ENCODE results near the gene TMUB1. TPM values are rescaled to one million over a fixed set of nuclear protein-coding genes. Genes with fewer than 3 reads are reported as not detected.

The TMUB1 gene
- total and polyA plus RNA-seq, 7 experiments from 2014 or later, result 36.0 to 61.2 (median 42.2) TPM

DNA sequence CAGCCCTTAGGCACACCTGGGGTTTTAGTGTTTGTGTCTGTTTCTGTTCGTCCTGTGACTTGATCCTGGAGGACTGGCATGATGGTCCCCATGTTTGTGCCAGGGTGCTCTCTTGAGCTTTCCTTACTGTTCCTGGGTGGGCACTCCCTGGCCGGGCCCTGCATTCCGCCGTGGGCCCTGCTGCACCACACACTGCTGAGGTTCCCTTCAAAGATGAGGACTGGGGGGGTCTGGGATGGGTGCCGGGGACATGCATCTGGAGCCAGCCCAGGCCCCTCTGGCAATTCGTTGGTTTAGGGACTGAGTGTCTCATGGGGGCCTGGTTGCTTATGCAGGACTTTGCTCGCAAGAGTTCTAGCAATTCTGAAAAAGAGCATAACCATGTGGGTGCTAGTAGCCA, 7.7 kb upstream of the TMUB1 start:
- Histone ChIP-seq H3K27me3 (ENCODE audit: control insufficient read depth in 2 of 2, insufficient read depth in 2 of 2, low read length in 2 of 2) (no peaks in the 10 kb centered on the region), H3K4me1 (ENCODE audit: control insufficient read depth in 2 of 2, insufficient read depth in 2 of 2, low read length in 2 of 2) (peaks cover 5 to 9% of the 10 kb centered on the region in 2 donors), H3K4me3 (ENCODE audit: low read length) (no peak overlapping the region), H3K27ac (ENCODE audit: low read depth, low read length) (no peak overlapping the region), H3K36me3 (ENCODE audit: control insufficient read depth in 2 of 3, insufficient read depth in 3 of 3, low read length in 3 of 3) (no peaks in the 10 kb centered on the region), H3K9me3 (ENCODE audit: control insufficient read depth in 2 of 3, low read length in 3 of 3) (no peaks in the 10 kb centered on the region)
- ChIA-PET POLR2A (no interaction called here), CTCF (no interaction called here)
- intact Hi-C loops (cut with micrococcal nuclease), result loop anchor here in 1 of 2 donors (5.0 kb wide), 1 partner anchor 34 kb away; the partner anchor contains the start of genes CDK5 and SLC4A2
- H3K9me3 Mint-ChIP-seq, result peaks cover 0 to 1% (median 0%) of the 10 kb centered on the region in 11 donors
- H3K4me1 Mint-ChIP-seq, result peaks cover 8 to 26% (median 23%) of the 10 kb centered on the region in 7 donors
- DNase-seq (no peak), ATAC-seq (no peak)
- no peaks in the 10 kb centered on the region for H3K27me3 Mint-ChIP-seq
- no peaks in the 10 kb centered on the region for H3K36me3 Mint-ChIP-seq
- H3K27ac Mint-ChIP-seq, result no peak overlapping the region
- no peak overlapping the region for H3K4me3 Mint-ChIP-seq

DNA sequence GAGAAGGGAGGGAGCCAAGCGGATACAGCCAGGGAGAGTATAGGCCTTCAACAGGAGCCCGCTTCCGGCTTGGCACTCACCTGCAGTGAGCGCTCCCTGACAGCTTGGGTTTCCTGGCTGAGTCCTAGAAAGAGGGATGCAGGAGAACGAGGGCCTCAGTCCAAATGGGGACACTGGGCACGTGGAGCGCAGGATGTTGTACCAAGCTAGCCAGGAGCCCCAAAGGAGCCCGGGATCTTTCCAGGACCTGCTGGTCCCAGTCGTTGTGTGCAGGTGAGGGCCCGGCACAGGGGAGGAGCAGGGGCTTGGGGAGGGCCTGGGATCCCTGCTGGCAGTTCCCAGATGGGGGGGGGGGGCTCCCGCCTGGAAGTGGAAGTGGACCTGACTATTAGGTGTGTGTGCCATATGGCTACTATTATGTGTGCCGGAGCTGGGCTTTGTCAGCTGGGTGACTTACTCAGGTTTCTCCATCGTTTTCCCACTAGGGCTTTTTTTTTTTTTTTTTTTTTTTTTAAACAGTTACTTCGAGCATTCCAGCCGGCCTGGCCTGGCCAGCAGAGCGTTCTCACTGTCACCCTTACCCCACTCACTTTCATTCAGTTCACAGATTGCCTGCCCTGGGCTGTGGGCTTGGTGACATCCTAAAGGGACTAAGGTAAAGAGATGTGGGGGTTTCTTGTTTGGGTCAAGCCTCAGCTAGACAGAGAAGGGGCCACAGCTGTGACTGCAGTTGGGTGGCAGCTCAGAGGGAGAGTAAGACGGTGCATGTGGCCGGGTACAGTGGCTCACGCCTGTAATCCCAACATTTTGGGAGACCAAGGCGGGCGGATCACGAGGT, 6.8 kb upstream of the TMUB1 start:
- peaks cover 0 to 8% (median 0%) of the 10 kb centered on the region in 5 donors for H3K27me3 Mint-ChIP-seq
- no peak for ATAC-seq
- H3K36me3 Mint-ChIP-seq, result no peaks in the 10 kb centered on the region
- H3K4me3 Mint-ChIP-seq, result no peak overlapping the region
- intact Hi-C loops (cut with micrococcal nuclease), result loop anchor here (5.0 to 10.0 kb wide), 7 partner anchors 33 to 1945 kb away; partner anchors contain the start of genes CDK5 (in 1 of the 2), KMT2C (in 1 of the 2), RHEB (in 1 of the 2) and SLC4A2 (in 1 of the 2)
- Histone ChIP-seq H3K36me3 (ENCODE audit: control insufficient read depth in 2 of 3, insufficient read depth in 3 of 3, low read length in 3 of 3) (no peaks in the 10 kb centered on the region), H3K27ac (ENCODE audit: low read depth, low read length) (no peak overlapping the region), H3K4me3 (ENCODE audit: low read length) (no peak overlapping the region), H3K9me3 (ENCODE audit: control insufficient read depth in 2 of 3, low read length in 3 of 3) (no peaks in the 10 kb centered on the region), H3K4me1 (ENCODE audit: control insufficient read depth in 2 of 2, insufficient read depth in 2 of 2, low read length in 2 of 2) (peaks cover 12 to 18% of the 10 kb centered on the region in 2 donors), H3K27me3 (ENCODE audit: control insufficient read depth in 2 of 2, insufficient read depth in 2 of 2, low read length in 2 of 2) (no peaks in the 10 kb centered on the region)
- peaks cover 17 to 34% (median 29%) of the 10 kb centered on the region in 7 donors for H3K4me1 Mint-ChIP-seq
- H3K9me3 Mint-ChIP-seq, result peaks cover 0 to 1% (median 0%) of the 10 kb centered on the region in 11 donors
- no peak for DNase-seq
- no peak overlapping the region for H3K27ac Mint-ChIP-seq
- ChIA-PET CTCF (interaction anchor here (0.6 to 1.2 kb wide), 2 partner anchors 62 to 128 kb away, joined by 3 read pairs; partner anchors contain the start of gene ABCB8), POLR2A (interaction anchor here (0.7 kb wide), 2 partner anchors 30 to 319 kb away, joined by 3 read pairs; no protein-coding TSS in a partner anchor)

DNA sequence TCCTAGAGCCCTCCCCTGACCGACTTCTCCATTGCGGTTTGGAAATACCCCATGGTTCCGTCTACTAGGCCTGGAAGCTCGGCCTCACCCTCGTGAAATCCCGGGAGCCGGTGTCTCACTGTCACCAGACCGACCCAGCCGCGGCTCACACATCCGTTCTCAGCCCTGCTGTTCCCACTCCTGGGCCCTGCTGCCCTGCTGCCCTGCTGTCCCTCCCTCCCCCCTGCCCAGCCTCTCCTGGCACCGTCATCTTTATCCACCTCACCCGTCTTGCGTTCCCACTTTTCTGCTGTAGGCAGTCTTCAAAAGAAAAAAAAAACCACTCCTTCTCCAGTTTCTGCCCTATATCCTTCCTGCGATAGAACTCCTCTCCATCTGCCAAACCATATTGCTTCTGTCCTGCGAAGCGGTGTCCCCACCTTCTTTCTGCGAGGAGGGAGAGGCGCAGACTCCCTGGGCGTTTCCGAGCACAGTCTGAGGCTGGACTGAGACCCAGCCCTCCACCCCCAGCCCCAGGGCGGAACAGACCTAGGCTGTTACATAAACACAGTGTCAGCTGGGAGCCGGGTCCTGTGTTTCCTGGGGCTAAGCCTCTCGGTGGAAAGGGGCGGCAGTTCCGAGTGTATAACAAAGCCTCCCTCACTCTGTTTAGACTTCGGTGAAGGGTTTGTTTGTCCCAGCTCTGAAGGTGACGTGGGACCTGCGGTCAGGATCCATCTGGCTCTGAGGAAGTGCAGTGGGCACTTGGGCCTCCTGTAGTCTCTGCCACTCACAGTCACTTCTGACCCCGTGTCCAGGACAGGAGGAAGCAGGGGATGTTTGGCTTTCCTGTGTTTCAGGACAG, 5.8 kb upstream of the TMUB1 start:
- ChIA-PET POLR2A (interaction anchor here (0.6 to 1.3 kb wide), 4 partner anchors 29 to 116 kb away, joined by 3 read pairs; no protein-coding TSS in a partner anchor), CTCF (interaction anchor here (0.6 to 1.3 kb wide), 5 partner anchors 19 to 127 kb away, joined by 3 to 4 read pairs (median 3); partner anchors contain the start of gene ABCB8)
- Mint-ChIP-seq H3K4me3 (peak overlapping the region; percentile 39 to 91 (median 78)), H3K9me3 (peaks cover 0 to 3% (median 0%) of the 10 kb centered on the region in 11 donors), H3K36me3 (peaks cover 0 to 1% (median 0%) of the 10 kb centered on the region in 5 donors), H3K27ac (peak overlapping the region in 7 of 9 donors; percentile 34 to 83 (median 60)), H3K4me1 (peaks cover 22 to 41% (median 35%) of the 10 kb centered on the region in 7 donors), H3K27me3 (peaks cover 0 to 14% (median 0%) of the 10 kb centered on the region in 5 donors)
- ATAC-seq, result peak; percentile 59
- peaks cover 14 to 22% of the 10 kb centered on the region in 2 donors for H3K4me1 ChIP-seq (ENCODE audit: control insufficient read depth in 2 of 2, insufficient read depth in 2 of 2, low read length in 2 of 2)
- no peaks in the 10 kb centered on the region for H3K9me3 ChIP-seq (ENCODE audit: control insufficient read depth in 2 of 3, low read length in 3 of 3)
- H3K27ac ChIP-seq (ENCODE audit: low read depth, low read length), result no peak overlapping the region
- H3K27me3 ChIP-seq (ENCODE audit: control insufficient read depth in 2 of 2, insufficient read depth in 2 of 2, low read length in 2 of 2), result no peaks in the 10 kb centered on the region
- no peaks in the 10 kb centered on the region for H3K36me3 ChIP-seq (ENCODE audit: control insufficient read depth in 2 of 3, insufficient read depth in 3 of 3, low read length in 3 of 3)
- intact Hi-C loops (cut with micrococcal nuclease), result loop anchor here (10.0 kb wide), 6 partner anchors 426 to 1944 kb away; partner anchors contain the start of genes KMT2C (in 1 of the 2), RHEB (in 1 of the 2), ZNF398 (in 1 of the 2) and ZNF862 (in 1 of the 2)
- no peak overlapping the region for H3K4me3 ChIP-seq (ENCODE audit: low read length)
- DNase-seq, result peak in 2 of 9 donors; percentile 33 to 39

DNA sequence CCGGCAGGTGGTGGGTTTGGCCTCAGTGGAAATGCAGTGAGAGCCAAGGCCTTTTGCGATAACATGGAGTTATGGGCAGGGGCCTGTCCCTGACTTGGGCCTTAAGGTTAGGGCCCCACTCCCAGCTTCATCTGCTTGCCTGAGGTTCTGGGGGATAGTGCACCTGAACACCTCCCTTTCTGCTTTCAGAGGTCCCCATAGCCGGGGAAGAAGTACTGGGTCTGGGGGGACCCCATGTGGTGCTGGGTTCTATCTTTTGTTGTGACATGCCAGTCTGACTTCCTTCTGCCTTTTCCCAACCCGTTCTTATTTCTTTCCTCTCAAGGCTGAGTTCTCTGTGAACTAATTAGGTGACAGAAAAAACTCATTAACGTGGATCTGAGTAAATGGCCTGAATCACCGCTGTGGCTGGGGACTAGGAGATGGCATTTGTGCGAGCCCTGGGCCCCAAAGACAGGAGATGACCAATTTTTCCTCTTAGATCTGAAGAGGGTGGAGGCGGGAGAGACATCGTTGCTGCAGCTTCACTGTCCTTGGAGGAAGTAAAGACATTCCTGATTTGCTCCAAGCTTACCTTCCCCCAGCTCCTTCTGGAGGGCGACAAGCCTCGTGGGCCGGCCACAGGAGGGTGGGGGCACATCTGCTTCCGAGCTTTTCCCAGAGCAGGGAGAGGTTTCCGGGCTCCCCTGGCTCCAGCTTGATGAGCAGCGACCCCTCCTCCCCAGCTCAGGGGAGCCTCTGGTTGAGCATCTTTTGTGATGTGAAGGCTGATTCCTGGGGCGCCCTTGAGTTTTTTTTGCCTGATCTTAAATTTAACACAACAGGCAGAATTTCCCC, 4.9 kb upstream of the TMUB1 start:
- no peaks in the 10 kb centered on the region for H3K36me3 ChIP-seq (ENCODE audit: control insufficient read depth in 2 of 3, insufficient read depth in 3 of 3, low read length in 3 of 3)
- intact Hi-C loops (cut with micrococcal nuclease), result loop anchor here (10.0 kb wide), 6 partner anchors 427 to 1943 kb away; partner anchors contain the start of genes KMT2C (in 1 of the 2), RHEB (in 1 of the 2), ZNF398 (in 1 of the 2) and ZNF862 (in 1 of the 2)

DNA sequence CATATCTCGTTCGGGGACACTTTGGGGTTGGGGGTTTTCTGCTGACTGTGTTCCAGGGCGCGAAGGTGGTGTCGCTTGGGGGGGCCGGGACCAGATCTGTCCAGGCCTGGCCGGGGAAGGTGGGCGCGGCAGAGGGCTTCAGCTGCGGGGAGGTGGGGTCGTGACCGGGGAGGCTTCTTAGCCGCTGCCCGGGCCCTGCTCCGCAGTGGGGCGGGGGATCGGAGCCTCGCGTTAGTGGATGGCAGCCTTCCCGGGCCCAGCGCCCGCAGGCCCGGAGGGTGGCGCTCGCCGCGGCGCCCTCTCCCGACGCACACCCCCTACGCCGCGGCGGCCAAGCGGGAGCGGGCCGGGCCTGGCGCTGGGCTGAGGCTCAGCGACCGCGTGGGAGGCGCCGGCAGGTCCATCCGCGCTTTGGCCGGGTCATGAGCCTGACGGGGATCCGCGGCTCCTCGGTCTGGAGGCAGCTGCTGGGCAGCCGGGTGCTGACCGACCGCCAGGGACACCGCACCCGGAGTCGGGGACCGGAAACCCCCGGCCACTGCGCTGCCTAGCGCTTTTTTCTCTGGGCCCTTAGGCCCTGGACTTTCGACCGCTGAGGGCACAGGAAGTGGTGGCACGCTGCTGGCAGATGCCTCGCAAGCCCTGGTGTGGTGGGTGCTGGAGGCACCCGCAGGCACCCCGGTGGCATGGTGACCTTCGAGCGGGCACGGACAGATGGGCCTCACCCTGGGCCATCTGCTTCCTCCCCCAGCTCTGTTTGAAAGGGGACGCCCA, 4.1 kb upstream of the TMUB1 start:
- intact Hi-C loops (cut with micrococcal nuclease), result loop anchor here (1.0 to 10.0 kb wide), 10 partner anchors 23 to 1943 kb away; partner anchors contain the start of genes ABCF2 (in 1 of the 2), KMT2C (in 1 of the 2), RHEB (in 1 of the 2) and ZNF398 (in 1 of the 2)
- H3K36me3 ChIP-seq (ENCODE audit: control insufficient read depth in 2 of 3, insufficient read depth in 3 of 3, low read length in 3 of 3), result no peaks in the 10 kb centered on the region
- Mint-ChIP-seq H3K4me3 (peak overlapping the region; percentile 82 to 92 (median 90)), H3K9me3 (peaks cover 0 to 3% (median 0%) of the 10 kb centered on the region in 11 donors), H3K27me3 (peaks cover 0 to 14% (median 0%) of the 10 kb centered on the region in 5 donors), H3K4me1 (peaks cover 31 to 52% (median 45%) of the 10 kb centered on the region in 7 donors), H3K27ac (peak overlapping the region in 8 of 9 donors; percentile 42 to 90 (median 72)), H3K36me3 (peaks cover 0 to 1% (median 0%) of the 10 kb centered on the region in 5 donors)
- CTCF ChIA-PET, result interaction anchor here (1.1 to 1.3 kb wide), 3 partner anchors 13 to 51 kb away, joined by 3 to 4 read pairs (median 3); no protein-coding TSS in a partner anchor
- no peaks in the 10 kb centered on the region for H3K27me3 ChIP-seq (ENCODE audit: control insufficient read depth in 2 of 2, insufficient read depth in 2 of 2, low read length in 2 of 2)
- H3K4me1 ChIP-seq (ENCODE audit: control insufficient read depth in 2 of 2, insufficient read depth in 2 of 2, low read length in 2 of 2), result peaks cover 24 to 32% of the 10 kb centered on the region in 2 donors
- H3K4me3 ChIP-seq (ENCODE audit: low read length), result peak overlapping the region; percentile 68
- DNase-seq, result peak in 6 of 9 donors; percentile 20 to 55 (median 35)
- peak; percentile 7 for ATAC-seq
- POLR2A ChIA-PET, result interaction anchor here (0.5 to 1.3 kb wide), 9 partner anchors 10 to 743 kb away, joined by 3 to 4 read pairs (median 3); no protein-coding TSS in a partner anchor
- peak overlapping the region; percentile 68 for H3K27ac ChIP-seq (ENCODE audit: low read depth, low read length)
- H3K9me3 ChIP-seq (ENCODE audit: control insufficient read depth in 2 of 3, low read length in 3 of 3), result no peaks in the 10 kb centered on the region

More for the DNA sequence above, 4.9 kb upstream of the TMUB1 start:
- peaks cover 25 to 46% (median 39%) of the 10 kb centered on the region in 7 donors for H3K4me1 Mint-ChIP-seq
- peaks cover 0 to 1% (median 0%) of the 10 kb centered on the region in 5 donors for H3K36me3 Mint-ChIP-seq
- H3K9me3 ChIP-seq (ENCODE audit: control insufficient read depth in 2 of 3, low read length in 3 of 3), result no peaks in the 10 kb centered on the region
- H3K27ac ChIP-seq (ENCODE audit: low read depth, low read length), result peak overlapping the region; percentile 68
- peak in 1 of 9 donors; percentile 19 for DNase-seq
- H3K9me3 Mint-ChIP-seq, result peaks cover 0 to 3% (median 0%) of the 10 kb centered on the region in 11 donors
- peak overlapping the region; percentile 68 for H3K4me3 ChIP-seq (ENCODE audit: low read length)
- ChIA-PET POLR2A (interaction anchor here (0.5 to 1.3 kb wide), 10 partner anchors 11 to 137 kb away, joined by 3 to 4 read pairs (median 3); no protein-coding TSS in a partner anchor), CTCF (interaction anchor here (1.0 to 1.3 kb wide), 4 partner anchors 14 to 52 kb away, joined by 3 to 4 read pairs (median 3); no protein-coding TSS in a partner anchor)
- H3K27me3 ChIP-seq (ENCODE audit: control insufficient read depth in 2 of 2, insufficient read depth in 2 of 2, low read length in 2 of 2), result no peaks in the 10 kb centered on the region
- peak overlapping the region; percentile 65 to 91 (median 74) for H3K4me3 Mint-ChIP-seq
- peak overlapping the region in 6 of 9 donors; percentile 1 to 84 (median 44) for H3K27ac Mint-ChIP-seq
- peaks cover 0 to 14% (median 0%) of the 10 kb centered on the region in 5 donors for H3K27me3 Mint-ChIP-seq
- ATAC-seq, result no peak
- peaks cover 19 to 26% of the 10 kb centered on the region in 2 donors for H3K4me1 ChIP-seq (ENCODE audit: control insufficient read depth in 2 of 2, insufficient read depth in 2 of 2, low read length in 2 of 2)
